CD4-positive, alpha-beta memory T cell (primary cell): ENCODE measurements around the gene EMID1. TPM values are rescaled to one million over a fixed set of nuclear protein-coding genes. Genes with fewer than 3 reads are reported as not detected.

ENCODE experiments used
- CTCF ChIA-PET: fragments of 350-600 bp; sonication (Branson Sonifier 250); formaldehyde crosslinking; loops from one replicate; lab custom pipeline; 2021; ENCODE audit warnings: inconsistent platforms; ENCODE audit not compliant: partially characterized antibody; lab: Charles Lee
- POLR2A ChIA-PET: fragments of 350-600 bp; sonication (Branson Sonifier 250); formaldehyde crosslinking; loops from one replicate; lab custom pipeline; 2021; ENCODE audit not compliant: partially characterized antibody; lab: Charles Lee
- DNase-seq, 5 donors: peaks; one replicate each; pipeline versions ENCODE4 v3.0.0 to v3.0.0-alpha.2; 2020 to 2022; ENCODE audit warnings: mixed read lengths in 1 of 5
- H3K27ac ChIP-seq: one replicate; pipeline ENCODE4 v1.7.0; 2013; ENCODE audit warnings: low read depth, low read length
- H3K27me3 ChIP-seq: 2 replicates; pipeline ENCODE4 v1.7.0; 2013; ENCODE audit warnings: mild to moderate bottlenecking, low read length, moderate library complexity; ENCODE audit not compliant: insufficient read depth
- H3K36me3 ChIP-seq: 2 replicates; pipeline ENCODE4 v1.7.0; 2013; ENCODE audit warnings: mild to moderate bottlenecking, low read length, moderate library complexity; ENCODE audit not compliant: insufficient read depth
- H3K4me1 ChIP-seq: 2 replicates; pipeline ENCODE4 v1.7.0; 2013; ENCODE audit warnings: mild to moderate bottlenecking, low read length, moderate library complexity; ENCODE audit not compliant: insufficient read depth
- H3K4me3 ChIP-seq, 2 donors: one replicate each; pipeline ENCODE4 v1.7.0; 2013; ENCODE audit warnings: low read length in 2 of 2, mild to moderate bottlenecking in 1 of 2
- H3K9me3 ChIP-seq, 2 donors: one replicate each; pipeline ENCODE4 v1.7.0; 2013; ENCODE audit warnings: low read length in 2 of 2, control low read depth in 1 of 2; ENCODE audit not compliant: control insufficient read depth in 1 of 2
- H3K27ac Mint-ChIP-seq, 7 donors: one replicate each; pipeline ENCODE4 v1.8.0; 2020 to 2021; ENCODE audit warnings: mixed read lengths in 7 of 7, mild to moderate bottlenecking in 6 of 7, inconsistent platforms in 3 of 7, moderate library complexity in 3 of 7
- H3K27me3 Mint-ChIP-seq, 2 donors: one replicate each; pipeline ENCODE4 v1.8.0; 2020 to 2021; ENCODE audit warnings: mixed read lengths in 2 of 2
- H3K36me3 Mint-ChIP-seq, 2 donors: one replicate each; pipeline ENCODE4 v1.8.0; 2020 to 2021; ENCODE audit warnings: mixed read lengths in 2 of 2, inconsistent platforms in 1 of 2, mild to moderate bottlenecking in 1 of 2
- H3K4me1 Mint-ChIP-seq, 4 donors: one replicate each; pipeline ENCODE4 v1.8.0; 2020 to 2021; ENCODE audit warnings: mixed read lengths in 4 of 4, mild to moderate bottlenecking in 1 of 4
- H3K4me3 Mint-ChIP-seq, 8 donors: one replicate each; pipeline ENCODE4 v1.8.0; 2020 to 2021; ENCODE audit warnings: mixed read lengths in 8 of 8, mild to moderate bottlenecking in 7 of 8, moderate library complexity in 6 of 8, inconsistent platforms in 3 of 8
- H3K9me3 Mint-ChIP-seq, 8 donors: one replicate each; pipeline ENCODE4 v1.8.0; 2020 to 2021; ENCODE audit warnings: mixed read lengths in 8 of 8, mild to moderate bottlenecking in 5 of 8, inconsistent platforms in 3 of 8, moderate library complexity in 1 of 8
- intact Hi-C: fragments of 100-400 bp; cut with micrococcal nuclease; formaldehyde crosslinking; loops from one replicate; pipeline ENCODE4 v1.15.1; 2023
- polyA plus RNA-seq, 2 donors: library from polyadenylated mRNA; unstranded; fragments of 300-500 nt; fragmentation: Illumina TruSeq; gene quantifications; one replicate each; pipeline ENCODE4 v1.2.3, GENCODE V29; 2021
- total RNA-seq, 2 experiments: library from RNA; stranded (reverse); gene quantifications; one replicate each; pipeline ENCODE4 v1.2.3, GENCODE V29; 2021

EMID1 gene
- total and polyA plus RNA-seq, 4 experiments from 2014 or later, result 0.11 TPM; not detected in 3

GRCh38 chr22:29306175-29306834 is 100.6 kb downstream of the EMID1 start, which contains the start of gene GAS2L1:
TSS of gene GAS2L1 (plus strand) at chr22:29306650. CDS start at chr22:29308106, 1,456 bp downstream.
- H3K4me3 Mint-ChIP-seq, result peak within 1 kb of the TSS; percentile 78 to 86 (median 84)
- no peaks in the 10 kb centered on the region for H3K9me3 ChIP-seq
- ChIA-PET CTCF (interaction anchor here (1.9 kb wide), 1 partner anchor 11 kb away, joined by 4 read pairs; no protein-coding TSS in a partner anchor), POLR2A (interaction anchor here (0.6 to 0.7 kb wide), 2 partner anchors 36 to 39 kb away, joined by 3 read pairs; partner anchors contain the start of genes EWSR1 and RHBDD3)
- peak; percentile 34 to 48 (median 35) for DNase-seq
- no peaks in the 10 kb centered on the region for H3K36me3 ChIP-seq
- H3K27me3 Mint-ChIP-seq, result peaks cover 2 to 7% of the 10 kb centered on the region in 2 donors
- H3K27me3 ChIP-seq, result no peaks in the 10 kb centered on the region
- H3K36me3 Mint-ChIP-seq, result no peaks in the 10 kb centered on the region
- H3K4me1 ChIP-seq, result peaks cover 26% of the 10 kb centered on the region
- intact Hi-C loops, result no loop called here
- H3K27ac ChIP-seq, result no peak within 1 kb of the TSS
- peak within 1 kb of the TSS in 4 of 7 donors; percentile 23 to 73 (median 57) for H3K27ac Mint-ChIP-seq
- H3K4me1 Mint-ChIP-seq, result peaks cover 8 to 40% (median 17%) of the 10 kb centered on the region in 4 donors
- H3K4me3 ChIP-seq, result peak within 1 kb of the TSS; percentile 42 to 66
- H3K9me3 Mint-ChIP-seq, result no peaks in the 10 kb centered on the region

GRCh38 chr22:29306835-29307595 is 101.3 kb downstream of the EMID1 start:
- Mint-ChIP-seq H3K4me1 (peaks cover 8 to 40% (median 17%) of the 10 kb centered on the region in 4 donors), H3K9me3 (no peaks in the 10 kb centered on the region), H3K27ac (peak overlapping the region in 2 of 7 donors; percentile 72 to 73), H3K27me3 (peaks cover 3 to 7% of the 10 kb centered on the region in 2 donors), H3K4me3 (peak overlapping the region; percentile 78 to 85 (median 83)), H3K36me3 (no peaks in the 10 kb centered on the region)
- Histone ChIP-seq H3K27me3 (no peaks in the 10 kb centered on the region), H3K9me3 (no peaks in the 10 kb centered on the region), H3K4me3 (peak overlapping the region in 1 of 2 donors; percentile 66), H3K27ac (no peak overlapping the region), H3K36me3 (no peaks in the 10 kb centered on the region), H3K4me1 (peaks cover 26% of the 10 kb centered on the region)
- ChIA-PET CTCF (interaction anchor here (1.9 kb wide), 1 partner anchor 12 kb away, joined by 4 read pairs; no protein-coding TSS in a partner anchor), POLR2A (interaction anchor here (0.6 to 0.7 kb wide), 2 partner anchors 37 to 39 kb away, joined by 3 read pairs; partner anchors contain the start of genes EWSR1 and RHBDD3)
- intact Hi-C loops, result no loop called here
- DNase-seq, result no peak

- DNase-seq, result no peak
- H3K27ac ChIP-seq, result no peak overlapping the region
- H3K4me1 ChIP-seq, result peaks cover 26% of the 10 kb centered on the region
- no peaks in the 10 kb centered on the region for H3K9me3 ChIP-seq
- H3K4me1 Mint-ChIP-seq, result peaks cover 8 to 40% (median 20%) of the 10 kb centered on the region in 4 donors
- CTCF ChIA-PET, result interaction anchor here (1.9 kb wide), 1 partner anchor 13 kb away, joined by 4 read pairs; no protein-coding TSS in a partner anchor
- H3K4me3 Mint-ChIP-seq, result peak overlapping the region; percentile 78 to 85 (median 82)
- H3K27me3 ChIP-seq, result no peaks in the 10 kb centered on the region
- peak overlapping the region in 3 of 7 donors; percentile 25 to 73 (median 72) for H3K27ac Mint-ChIP-seq
- H3K4me3 ChIP-seq, result peak overlapping the region in 1 of 2 donors; percentile 66
- H3K9me3 Mint-ChIP-seq, result no peaks in the 10 kb centered on the region
- H3K36me3 Mint-ChIP-seq, result no peaks in the 10 kb centered on the region
- H3K36me3 ChIP-seq, result no peaks in the 10 kb centered on the region
- intact Hi-C loops, result no loop called here
- POLR2A ChIA-PET, result no interaction called here
- peaks cover 6 to 11% of the 10 kb centered on the region in 2 donors for H3K27me3 Mint-ChIP-seq
Measured at GRCh38 chr22:29307596-29308147, 102.0 kb downstream of the EMID1 start.

- intact Hi-C loops, result no loop called here
- Histone ChIP-seq H3K4me1 (peaks cover 26% of the 10 kb centered on the region), H3K27ac (no peak overlapping the region), H3K36me3 (no peaks in the 10 kb centered on the region), H3K4me3 (no peak overlapping the region), H3K27me3 (peaks cover 4% of the 10 kb centered on the region), H3K9me3 (no peaks in the 10 kb centered on the region)
- peaks cover 10 to 17% of the 10 kb centered on the region in 2 donors for H3K27me3 Mint-ChIP-seq
- ChIA-PET CTCF (no interaction called here), POLR2A (no interaction called here)
- peak overlapping the region in 6 of 8 donors; percentile 40 to 78 (median 52) for H3K4me3 Mint-ChIP-seq
- H3K27ac Mint-ChIP-seq, result peak overlapping the region in 4 of 7 donors; percentile 24 to 73 (median 58)
- DNase-seq, result no peak
- no peaks in the 10 kb centered on the region for H3K36me3 Mint-ChIP-seq
- no peaks in the 10 kb centered on the region for H3K9me3 Mint-ChIP-seq
- H3K4me1 Mint-ChIP-seq, result peaks cover 8 to 40% (median 23%) of the 10 kb centered on the region in 4 donors
Measured at GRCh38 chr22:29308148-29308790, 102.6 kb downstream of the EMID1 start.

- no peaks in the 10 kb centered on the region for H3K9me3 ChIP-seq
- no peaks in the 10 kb centered on the region for H3K36me3 Mint-ChIP-seq
- peaks cover 16 to 23% of the 10 kb centered on the region in 2 donors for H3K27me3 Mint-ChIP-seq
- H3K9me3 Mint-ChIP-seq, result no peaks in the 10 kb centered on the region
- peak overlapping the region in 6 of 8 donors; percentile 40 to 67 (median 52) for H3K4me3 Mint-ChIP-seq
- no peak overlapping the region for H3K4me3 ChIP-seq
- H3K27ac Mint-ChIP-seq, result peak overlapping the region in 4 of 7 donors; percentile 24 to 73 (median 58)
- no peak overlapping the region for H3K27ac ChIP-seq
- intact Hi-C loops, result no loop called here
- no peaks in the 10 kb centered on the region for H3K36me3 ChIP-seq
- peaks cover 27% of the 10 kb centered on the region for H3K4me1 ChIP-seq
- POLR2A ChIA-PET, result no interaction called here
- CTCF ChIA-PET, result no interaction called here
- peaks cover 8% of the 10 kb centered on the region for H3K27me3 ChIP-seq
- peaks cover 10 to 41% (median 26%) of the 10 kb centered on the region in 4 donors for H3K4me1 Mint-ChIP-seq
- DNase-seq, result peak; percentile 32 to 60 (median 51)
Measured at GRCh38 chr22:29308791-29309262, 103.1 kb downstream of the EMID1 start.
